ENCODE data around the gene OPN1MW3. TPM values are rescaled to one million over a fixed set of nuclear protein-coding genes. Genes with fewer than 3 reads are reported as not detected.

OPN1MW3 gene
- total RNA-seq, 1 donor from 2014 or later = not detected

Other genes with a start within 250 kb of the OPN1MW3 start
- gene IRAK1, start 237.7 kb upstream of the OPN1MW3 start, total RNA-seq = 167 TPM
- gene MECP2, start 159.9 kb upstream of the OPN1MW3 start, total RNA-seq = 65.5 TPM
- not detected for gene OPN1LW, start 113.3 kb upstream of the OPN1MW3 start, total RNA-seq
- gene OPN1MW, start 75.0 kb upstream of the OPN1MW3 start, total RNA-seq = not detected
- not detected for gene OPN1MW2, start 37.8 kb upstream of the OPN1MW3 start, total RNA-seq
- gene TEX28, start 37.5 kb downstream of the OPN1MW3 start, total RNA-seq = not detected
- gene TKTL1, start 38.2 kb downstream of the OPN1MW3 start, total RNA-seq = 0.80 TPM
- 1,133 TPM for gene FLNA, start 117.1 kb downstream of the OPN1MW3 start, total RNA-seq
- 57.4 TPM for gene EMD, start 121.7 kb downstream of the OPN1MW3 start, total RNA-seq
- gene RPL10, start 140.8 kb downstream of the OPN1MW3 start, total RNA-seq = 2,424 TPM
- 18.9 TPM for gene DNASE1L1, start 151.7 kb downstream of the OPN1MW3 start, total RNA-seq
- gene TAFAZZIN, start 154.0 kb downstream of the OPN1MW3 start, total RNA-seq = 32.4 TPM
- 72.5 TPM for gene ATP6AP1, start 171.1 kb downstream of the OPN1MW3 start, total RNA-seq
- 82.6 TPM for gene GDI1, start 179.6 kb downstream of the OPN1MW3 start, total RNA-seq
- gene FAM50A, start 186.6 kb downstream of the OPN1MW3 start, total RNA-seq = 88.3 TPM
- gene PLXNA3, start 200.7 kb downstream of the OPN1MW3 start, total RNA-seq = 57.2 TPM
- gene LAGE3, start 221.7 kb downstream of the OPN1MW3 start, total RNA-seq = 13.6 TPM
- gene UBL4A, start 229.0 kb downstream of the OPN1MW3 start, total RNA-seq = 29.1 TPM
- gene SLC10A3, start 233.0 kb downstream of the OPN1MW3 start, total RNA-seq = 30.4 TPM